Spleen (tissue), 11 donors: Measurements from ENCODE around the gene NABP1. TPM values are rescaled to one million over a fixed set of nuclear protein-coding genes. Genes with fewer than 3 reads are reported as not detected.

Experiments
- DNase-seq: peaks from one replicate; pipeline ENCODE4 v3.0.0-alpha.2; 2020
- H3K27ac ChIP-seq, 8 donors: fragments of 200-600 bp; sonication (generic) in 7 of 8; 1 replicate in 4 of 8; 2 replicates in 4 of 8; pipeline versions ENCODE4 v1.5.0 to v1.8.0; 2016 to 2021; ENCODE audit warnings: inconsistent platforms in 4 of 8, mild to moderate bottlenecking in 4 of 8, moderate library complexity in 1 of 8
- H3K27me3 ChIP-seq, 7 donors: fragments of 200-600 bp; sonication (generic) in 6 of 7; replicated peaks in 1 of 7; 1 replicate in 4 of 7; 2 replicates in 3 of 7; pipeline versions ENCODE4 v1.5.0 to v1.8.0; 2016 to 2021; ENCODE audit warnings: inconsistent platforms in 3 of 7, mild to moderate bottlenecking in 1 of 7
- H3K36me3 ChIP-seq, 6 donors: fragments of 200-600 bp; sonication (generic) in 5 of 6; 1 replicate in 4 of 6; 2 replicates in 2 of 6; pipeline versions ENCODE4 v1.5.0 to v1.8.0; 2016 to 2021; ENCODE audit warnings: inconsistent platforms in 2 of 6
- H3K4me1 ChIP-seq, 6 donors: fragments of 200-600 bp; sonication (generic) in 5 of 6; 1 replicate in 3 of 6; 2 replicates in 3 of 6; pipeline versions ENCODE4 v1.5.0 to v1.8.0; 2016 to 2021; ENCODE audit warnings: inconsistent platforms in 3 of 6
- H3K4me3 ChIP-seq, 8 donors: fragments of 200-600 bp; sonication (generic) in 7 of 8; 1 replicate in 4 of 8; 2 replicates in 4 of 8; pipeline versions ENCODE4 v1.5.0 to v1.8.0; 2016 to 2021; ENCODE audit warnings: inconsistent platforms in 4 of 8, mild to moderate bottlenecking in 4 of 8, moderate library complexity in 2 of 8
- H3K9me3 ChIP-seq, 8 donors: fragments of 200-600 bp; sonication (generic) in 7 of 8; 1 replicate in 4 of 8; 2 replicates in 4 of 8; pipeline versions ENCODE4 v1.5.0 to v1.8.0; 2016 to 2021; ENCODE audit warnings: inconsistent platforms in 4 of 8
- CTCF ChIP-seq, 11 experiments: fragments of 200-600 bp in 7 of 11; fragments of 450-650 bp in 4 of 11; sonication (generic) in 4 of 11; IDR thresholded peaks in 8 of 11; conservative IDR thresholded peaks in 3 of 11; 1 replicate in 7 of 11; 2 replicates in 4 of 11; pipeline versions ENCODE4 v1.4.0 to v1.8.0; 2016 to 2021; ENCODE audit warnings: antibody characterized with exemption in 11 of 11, inconsistent platforms in 4 of 11, mild to moderate bottlenecking in 1 of 11
- POLR2A ChIP-seq, 3 donors: fragments of 450-650 bp; IDR thresholded peaks; one replicate each; pipeline ENCODE4 v1.5.1; 2017; ENCODE audit warnings: antibody characterized with exemption in 3 of 3, mild to moderate bottlenecking in 1 of 3
- POLR2AphosphoS5 ChIP-seq, 3 donors: sonication (generic); formaldehyde crosslinking; IDR thresholded peaks; one replicate each; pipeline ENCODE4 v1.5.1; 2017; ENCODE audit warnings: antibody characterized with exemption in 3 of 3
- WGBS, 5 donors: extraction: QIAGEN DNeasy Blood & Tissue Kit in 3 of 5; methylation state at CpG; one replicate each; pipeline versions ENCODE4 v1.1.5 to v1.1.7; 2013 to 2018; 5-methylcytosine and 5-hydroxymethylcytosine counted together
- intact Hi-C: fragments of 100-400 bp; cut with DNase I; formaldehyde crosslinking; loops from one replicate; pipeline ENCODE4 v1.15.0; 2023; ENCODE audit warnings: low total_unique reads
- polyA plus RNA-seq, 3 donors: library from polyadenylated mRNA; stranded (reverse); fragments of 200-250 nt; gene quantifications; one replicate each; pipeline ENCODE4 v1.2.1, GENCODE V29; 2013
- total RNA-seq, 7 donors: library from RNA; depleted of rRNA in 3 of 7; stranded (reverse); fragments of >200 nt in 3 of 7; fragmentation: NEBNext Ultra II Directional in 4 of 7; extraction: Animal tissue kit (Norgen Biotek cat#: 25700) in 4 of 7; gene quantifications; one replicate each; pipeline versions ENCODE4 v1.1.0 to v1.2.1, GENCODE V29; 2016 to 2021
- donor health status: healthy with polysubstance abuse.
- donor health status: DM: no; HTN: no; CAD: no; lungs with moderate emphysema.
- donor health status: DM: no; HTN: no; CAD: no.
- donor health status: Bipolar disorder and iron deficiency.
- donor health status: healthy.
- donor health status: DM: no; HTN: no; CAD: no.
- donor health status: DM: yes; HTN: yes; CAD: no.

NABP1 gene
- total and polyA plus RNA-seq, 10 donors = 33.0 to 292 (median 176) TPM

- DNase-seq = no peak
- TF ChIP-seq POLR2AphosphoS5 (IDR thresholded peaks at IDR 0.05) (no peak), CTCF (IDR thresholded peaks at IDR 0.05 in 8 of 11, conservative IDR thresholded peaks at IDR 0.05 in 3 of 11) (no peak), POLR2A (IDR thresholded peaks at IDR 0.05) (no peak)
- intact Hi-C loops = no loop called here
- Histone ChIP-seq H3K36me3 (peaks cover 0 to 57% (median 0%) of the 10 kb centered on the region in 6 donors), H3K27ac (no peak overlapping the region), H3K4me1 (no peaks in the 10 kb centered on the region), H3K9me3 (no peaks in the 10 kb centered on the region), H3K27me3 (no peaks in the 10 kb centered on the region), H3K4me3 (no peak overlapping the region)
- WGBS, 5 donors = 79 to 95% (median 86%) methylated on average over 1 of the region's 1 CpG
Observed at GRCh38 chr2:191705701-191706100, 27.8 kb downstream of the NABP1 start.

GRCh38 chr2:191706791-191707190 is 28.9 kb downstream of the NABP1 start:
- TF ChIP-seq POLR2A (IDR thresholded peaks at IDR 0.05) = no peak
- TF ChIP-seq CTCF (IDR thresholded peaks at IDR 0.05 in 8 of 11, conservative IDR thresholded peaks at IDR 0.05 in 3 of 11) = no peak
- TF ChIP-seq POLR2AphosphoS5 (IDR thresholded peaks at IDR 0.05) = no peak
- WGBS, 5 donors = 82 to 95% (median 87%) methylated on average over 2 of the region's 2 CpGs
- no peak overlapping the region for H3K4me3 ChIP-seq
- no peak overlapping the region for H3K27ac ChIP-seq
- no peaks in the 10 kb centered on the region for H3K4me1 ChIP-seq
- DNase-seq = no peak
- H3K36me3 ChIP-seq = peaks cover 0 to 48% (median 0%) of the 10 kb centered on the region in 6 donors
- intact Hi-C loops = no loop called here
- no peaks in the 10 kb centered on the region for H3K9me3 ChIP-seq
- H3K27me3 ChIP-seq = no peaks in the 10 kb centered on the region

DNA sequence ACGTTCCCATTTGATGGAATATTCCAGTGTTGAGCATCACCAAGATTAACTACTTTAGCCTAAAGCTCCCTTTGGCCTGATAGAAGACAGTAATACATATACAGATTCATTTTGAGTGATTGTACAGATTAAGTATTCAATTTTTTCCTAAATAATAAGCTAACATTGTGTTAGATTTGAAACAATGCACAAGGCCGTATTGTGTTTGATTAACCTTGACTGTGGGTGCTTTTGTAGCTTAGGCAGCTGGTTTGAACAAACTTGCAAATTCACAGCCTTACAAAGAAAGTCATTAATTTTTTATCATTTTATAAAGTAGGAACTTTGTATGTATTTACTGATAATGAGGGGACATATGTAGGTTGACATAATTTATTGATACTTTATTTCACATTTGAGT is 29.6 kb downstream of the NABP1 start:
- H3K27ac ChIP-seq = no peak overlapping the region
- intact Hi-C loops = no loop called here
- H3K4me1 ChIP-seq = no peaks in the 10 kb centered on the region
- TF ChIP-seq CTCF (IDR thresholded peaks at IDR 0.05 in 8 of 11, conservative IDR thresholded peaks at IDR 0.05 in 3 of 11) = no peak
- no peak for TF ChIP-seq POLR2AphosphoS5 (IDR thresholded peaks at IDR 0.05)
- TF ChIP-seq POLR2A (IDR thresholded peaks at IDR 0.05) = no peak
- no peaks in the 10 kb centered on the region for H3K27me3 ChIP-seq
- peaks cover 0 to 40% (median 0%) of the 10 kb centered on the region in 6 donors for H3K36me3 ChIP-seq
- no peak for DNase-seq
- 83 to 94% (median 85%) methylated on average over 2 of the region's 2 CpGs for WGBS, 5 donors
- no peak overlapping the region for H3K4me3 ChIP-seq
- H3K9me3 ChIP-seq = no peaks in the 10 kb centered on the region

DNA sequence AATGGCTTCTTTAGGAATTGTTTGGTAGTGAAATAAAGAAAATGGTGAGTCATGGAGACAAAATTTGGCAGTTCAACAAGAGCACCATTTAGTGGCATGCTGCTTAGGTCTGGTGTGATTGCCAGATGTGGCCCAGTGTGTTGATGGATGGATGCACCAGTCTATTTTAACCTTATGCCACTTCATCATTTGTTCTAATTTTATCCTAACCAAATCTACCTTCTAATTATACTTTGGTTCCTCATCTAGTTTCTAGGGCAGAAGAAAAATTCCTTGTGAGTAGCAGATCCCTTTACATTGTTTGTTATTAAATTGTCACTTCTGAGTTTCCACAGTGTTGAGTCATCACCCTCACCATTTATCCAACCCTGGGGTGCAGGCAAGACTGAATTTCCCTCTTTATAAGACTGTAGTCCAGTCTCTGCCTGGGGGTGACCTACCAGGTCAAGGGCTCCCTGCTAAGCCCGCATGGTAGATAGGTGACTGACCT is 32.5 kb downstream of the NABP1 start:
- TF ChIP-seq CTCF (IDR thresholded peaks at IDR 0.05 in 8 of 11, conservative IDR thresholded peaks at IDR 0.05 in 3 of 11) (no peak), POLR2AphosphoS5 (IDR thresholded peaks at IDR 0.05) (no peak), POLR2A (IDR thresholded peaks at IDR 0.05) (no peak)
- Histone ChIP-seq H3K36me3 (peaks cover 0 to 24% (median 0%) of the 10 kb centered on the region in 6 donors), H3K9me3 (no peaks in the 10 kb centered on the region), H3K27me3 (no peaks in the 10 kb centered on the region), H3K4me1 (no peaks in the 10 kb centered on the region), H3K4me3 (no peak overlapping the region), H3K27ac (no peak overlapping the region)
- no peak for DNase-seq
- intact Hi-C loops = no loop called here
- WGBS, 5 donors = 71 to 90% (median 84%) methylated on average over 1 of the region's 1 CpG
